ENCODE data around the gene DUXA.

DNA sequence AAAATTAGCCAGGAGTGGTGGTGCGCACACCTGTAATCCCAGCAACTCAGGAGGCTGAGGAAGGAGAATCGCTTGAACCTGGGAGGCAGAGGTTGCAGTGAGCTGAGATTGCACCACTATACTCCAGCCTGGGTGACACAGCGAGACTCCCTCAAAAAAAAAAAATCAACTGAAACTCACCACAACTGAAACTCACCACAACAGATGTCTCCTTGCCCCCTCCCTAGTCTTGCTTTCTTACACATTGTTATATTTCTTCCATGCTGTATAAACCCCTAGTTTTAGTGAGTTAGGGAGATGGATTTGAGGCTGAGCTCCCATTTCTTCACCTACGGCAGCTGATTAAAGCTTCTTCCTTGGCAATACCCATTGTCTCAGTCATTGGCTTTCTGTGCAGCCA, 25.6 kb downstream of the DUXA start:
- TF ChIP-seq CTCF (IDR thresholded peaks at IDR 0.05; ENCODE audit: extremely low read depth in 1 of 2, insufficient read depth in 1 of 2, low read depth in 1 of 2, low read length in 2 of 2) (no peak), POLR2A (IDR thresholded peaks at IDR 0.05; ENCODE audit: low read depth, low read length) (no peak), MAX (IDR thresholded peaks at IDR 0.05; ENCODE audit: insufficient read depth, insufficient read length) (no peak), GATA2 (IDR thresholded peaks at IDR 0.05; ENCODE audit: insufficient read depth, insufficient read length, low read depth, low read length) (no peak), EZH2 (IDR thresholded peaks at IDR 0.05; ENCODE audit: borderline replicate concordance, low read depth, low read length, severe bottlenecking) (no peak), MYC (IDR thresholded peaks at IDR 0.05; ENCODE audit: low read depth, low read length) (no peak), POLR2AphosphoS5 (IDR thresholded peaks at IDR 0.05; ENCODE audit: insufficient read depth, low read depth, low read length) (no peak), JUN (IDR thresholded peaks at IDR 0.05; ENCODE audit: borderline replicate concordance, insufficient read depth, insufficient read length, low read depth) (no peak)
